Measurements from ENCODE around the gene ESCO1.

Gene ESCO1

GRCh38 chr18:21534327-21534726 is 66.2 kb downstream of the ESCO1 start:
- no peak overlapping the region for H3K4me3 ChIP-seq (ENCODE audit: low read depth, low read length)
- no peak for TF ChIP-seq CTCF (IDR thresholded peaks at IDR 0.05; ENCODE audit: low read depth, low read length)

DNA sequence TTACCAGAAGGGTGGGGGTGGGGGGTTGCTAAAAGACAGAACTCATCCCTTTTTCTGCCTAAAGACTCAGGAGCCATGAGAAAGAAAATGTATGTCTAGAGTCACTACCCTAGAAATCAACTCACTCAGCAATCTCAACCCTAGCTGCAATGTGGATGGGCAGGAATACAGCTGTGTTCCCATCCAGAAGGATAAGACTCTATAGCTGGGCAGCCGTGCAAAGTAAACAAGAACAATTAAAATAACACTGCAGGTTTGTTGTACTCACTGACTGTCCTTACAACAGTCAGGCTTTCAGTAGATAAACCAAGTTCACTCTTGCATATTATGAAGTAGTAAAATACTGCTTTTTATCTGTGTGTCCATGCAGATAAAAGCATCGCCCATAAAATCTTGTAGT is 74.0 kb downstream of the ESCO1 start:
- no peak overlapping the region for H3K4me3 ChIP-seq (ENCODE audit: low read depth, low read length)
- TF ChIP-seq CTCF (IDR thresholded peaks at IDR 0.05; ENCODE audit: low read depth, low read length) = no peak

DNA sequence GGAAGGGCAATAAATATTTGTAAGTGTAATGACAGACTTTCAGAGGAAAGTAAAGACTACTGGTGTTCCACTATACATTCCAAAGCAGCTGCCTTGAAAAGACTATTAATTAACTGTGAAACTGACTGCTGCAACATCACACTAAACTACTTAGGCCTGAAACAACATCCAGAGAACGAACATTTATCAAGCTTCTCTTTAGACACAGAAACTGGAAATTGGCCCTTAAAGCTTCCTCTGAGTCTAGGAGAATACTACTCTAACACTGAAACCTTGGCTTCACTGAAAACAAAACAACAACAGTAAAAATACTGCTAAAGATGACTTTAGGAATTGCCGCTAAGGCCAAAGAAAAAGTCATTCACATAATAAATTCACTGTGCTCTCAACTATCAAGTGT is 74.6 kb downstream of the ESCO1 start:
- H3K4me3 ChIP-seq (ENCODE audit: low read depth, low read length) = no peak overlapping the region
- no peak for TF ChIP-seq CTCF (IDR thresholded peaks at IDR 0.05; ENCODE audit: low read depth, low read length)

- TF ChIP-seq CTCF (IDR thresholded peaks at IDR 0.05; ENCODE audit: low read depth, low read length) = no peak
- H3K4me3 ChIP-seq (ENCODE audit: low read depth, low read length) = no peak overlapping the region
Measured at GRCh38 chr18:21522530-21522929, 78.0 kb downstream of the ESCO1 start.

DNA sequence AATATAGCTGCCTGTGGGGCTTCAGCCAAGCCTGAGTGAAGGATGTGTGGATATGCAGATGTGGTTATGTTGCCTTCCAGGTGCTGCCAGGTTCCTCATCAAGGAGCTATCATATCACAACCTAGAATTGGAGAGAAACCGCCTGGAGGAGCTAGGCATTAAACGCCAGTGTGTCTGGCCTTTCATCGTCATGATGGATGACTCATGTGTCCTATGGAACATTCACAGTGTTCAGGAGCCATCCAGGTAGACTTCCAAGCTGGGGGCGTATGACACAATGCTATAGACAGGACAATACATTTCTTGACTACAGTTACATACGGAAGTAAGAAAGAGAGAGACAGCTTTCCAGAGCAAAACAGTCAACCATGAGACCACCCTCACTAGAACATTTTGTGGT is 86.8 kb downstream of the ESCO1 start:
- no peak for TF ChIP-seq CTCF (IDR thresholded peaks at IDR 0.05; ENCODE audit: low read depth, low read length)
- H3K4me3 ChIP-seq (ENCODE audit: low read depth, low read length) = no peak overlapping the region

DNA sequence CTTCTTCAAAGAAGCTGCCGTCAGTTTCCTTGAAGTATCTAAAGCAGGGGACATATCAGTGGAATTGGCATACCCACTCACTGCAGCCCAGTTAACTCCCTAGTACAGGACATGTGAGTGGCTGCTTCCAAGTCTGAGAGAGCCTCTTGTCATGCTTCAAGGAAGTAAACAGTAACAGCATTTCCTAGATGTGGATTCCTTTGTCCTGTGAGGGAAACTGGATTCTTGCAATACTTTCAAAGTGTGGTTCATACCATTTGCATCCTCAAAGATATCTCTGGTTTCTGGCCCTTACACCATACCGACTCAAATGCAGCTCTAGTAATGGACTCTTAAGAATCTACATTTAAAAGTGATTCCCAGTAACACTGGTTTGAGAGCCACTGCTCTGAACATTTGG is 87.2 kb downstream of the ESCO1 start:
- H3K4me3 ChIP-seq (ENCODE audit: low read depth, low read length) = no peak overlapping the region
- no peak for TF ChIP-seq CTCF (IDR thresholded peaks at IDR 0.05; ENCODE audit: low read depth, low read length)

DNA sequence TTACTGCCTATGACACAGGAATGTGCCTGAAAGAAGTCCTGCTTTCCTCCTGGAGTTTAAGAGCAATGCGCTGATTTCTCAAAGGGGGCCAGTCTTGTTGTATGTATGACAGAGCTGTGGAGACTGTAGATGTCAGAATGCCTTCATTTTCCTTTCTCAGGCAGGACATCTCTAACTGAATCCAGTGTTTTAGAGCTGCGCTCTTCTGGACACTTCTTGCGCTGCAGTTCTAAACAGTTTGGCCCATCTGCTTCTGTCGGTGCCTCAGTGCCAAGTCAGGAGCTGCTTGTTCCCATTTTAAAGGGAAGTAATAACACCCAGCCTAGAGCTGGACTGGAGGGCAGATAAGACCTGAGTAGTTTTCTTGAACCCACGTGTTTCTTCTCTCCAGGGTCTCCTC is 91.4 kb downstream of the ESCO1 start:
- TF ChIP-seq CTCF (IDR thresholded peaks at IDR 0.05; ENCODE audit: low read depth, low read length) = no peak
- no peak overlapping the region for H3K4me3 ChIP-seq (ENCODE audit: low read depth, low read length)
